Measurements from ENCODE around the gene TMEM259. TPM values are rescaled to one million over a fixed set of nuclear protein-coding genes. Genes with fewer than 3 reads are reported as not detected.

TMEM259 gene
- total and polyA plus RNA-seq, 2 of the 13 experiments (the other 11 are each of a cell fraction or from before 2014, with no cell fraction given): 64.7 to 164 TPM

GRCh38 chr19:984165-984967 lies 36.6 kb downstream of the TMEM259 start, which contains the start of gene WDR18 (continued):
- TF ChIP-seq ZHX2 (IDR thresholded peaks at IDR 0.05; ENCODE audit: low read depth) (peak; percentile 80), ZHX2 (CRISPR knock-in tag; IDR thresholded peaks at IDR 0.05; ENCODE audit: borderline replicate concordance) (no peak), FOXO4 (CRISPR knock-in tag; conservative IDR thresholded peaks at IDR 0.05) (no peak), ZFAT (CRISPR knock-in tag; conservative IDR thresholded peaks at IDR 0.05) (no peak), ZNF558 (CRISPR knock-in tag; IDR thresholded peaks at IDR 0.05; ENCODE audit: borderline replicate concordance) (no peak), ZNF549 (CRISPR knock-in tag; IDR thresholded peaks at IDR 0.05) (no peak), ZBTB44 (CRISPR knock-in tag; IDR thresholded peaks at IDR 0.05) (peak; percentile 52; the same call in 1 of the 2 replicates), CSRNP1 (CRISPR knock-in tag; IDR thresholded peaks at IDR 0.05) (peak; percentile 70; the same call in 1 of the 2 replicates), ZNF329 (CRISPR knock-in tag; IDR thresholded peaks at IDR 0.05; ENCODE audit: low read depth) (no peak), ZNF768 (CRISPR knock-in tag; IDR thresholded peaks at IDR 0.05) (peak; percentile 62), ZNF740 (CRISPR knock-in tag; IDR thresholded peaks at IDR 0.05) (no peak), CHD4 (IDR thresholded peaks at IDR 0.05; ENCODE audit: borderline replicate concordance, low read length) (no peak), MEIS1 (CRISPR knock-in tag; IDR thresholded peaks at IDR 0.05; ENCODE audit: borderline replicate concordance) (peak; percentile 36; the same call in 1 of the 2 replicates), CHCHD3 (CRISPR knock-in tag; IDR thresholded peaks at IDR 0.05) (no peak), ZNF205 (CRISPR knock-in tag; IDR thresholded peaks at IDR 0.05) (peak; percentile 20; the same call in 1 of the 2 replicates)

Data from HepG2 (cell line).